Measurements from ENCODE around the gene LHPP.

LHPP gene

DNA sequence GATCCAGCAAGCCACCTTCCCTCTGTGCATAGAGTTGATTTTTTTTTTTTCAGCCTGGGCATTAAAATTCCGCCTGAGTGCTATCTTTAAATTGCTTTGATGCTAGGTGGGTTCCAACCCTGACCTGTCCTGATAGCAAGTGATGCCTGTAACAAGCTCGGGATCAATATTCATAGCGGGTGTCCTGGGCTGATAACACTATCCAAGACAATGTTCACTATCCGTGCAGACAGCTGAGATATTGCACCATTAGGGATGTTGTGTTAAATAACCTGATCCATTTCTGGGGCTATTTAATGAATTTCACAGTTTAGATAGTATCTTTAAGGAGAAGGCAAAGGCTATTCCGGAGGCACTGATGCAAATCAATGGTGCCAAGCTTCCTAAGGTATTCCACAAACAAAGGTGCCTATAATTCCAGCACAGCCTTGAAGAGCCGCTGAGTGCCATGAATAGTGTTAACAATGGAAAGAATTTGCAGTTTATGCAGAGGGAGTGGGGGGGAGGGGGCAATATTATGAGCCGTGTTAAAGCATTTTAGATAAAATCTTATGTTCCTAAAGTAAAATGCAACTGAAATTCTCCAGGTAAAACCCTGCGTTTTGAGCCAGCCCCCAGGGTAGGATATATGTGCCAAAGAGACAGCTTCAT, 7.5 kb upstream of the LHPP start:
- no peaks in the 10 kb centered on the region for H4K20me1 ChIP-seq (ENCODE audit: control insufficient read depth, insufficient read depth, low read depth, low read length)
- H3K4me3 ChIP-seq (ENCODE audit: low read length): no peak overlapping the region
- no peaks in the 10 kb centered on the region for H3K36me3 ChIP-seq (ENCODE audit: control insufficient read depth, low read length)
- no peaks in the 10 kb centered on the region for H3K9me2 ChIP-seq (replicated peaks; ENCODE audit: control insufficient read depth, low read length)
- no peaks in the 10 kb centered on the region for H3K79me2 ChIP-seq (ENCODE audit: control insufficient read depth, low read length)
- no peaks in the 10 kb centered on the region for H3F3A ChIP-seq (ENCODE audit: control insufficient read depth, insufficient read depth)
- H3K4me2 ChIP-seq (ENCODE audit: low read length): no peak overlapping the region
- peaks cover 65% of the 10 kb centered on the region for H3K27me3 ChIP-seq (ENCODE audit: control insufficient read depth, low read length)
- H3K27ac ChIP-seq (ENCODE audit: low read depth, low read length): no peak overlapping the region
- H3K4me1 ChIP-seq (ENCODE audit: control insufficient read depth, low read length): no peaks in the 10 kb centered on the region
- H3K9me3 ChIP-seq (ENCODE audit: control insufficient read depth, insufficient read depth, low read length): no peaks in the 10 kb centered on the region
- no peak for TF ChIP-seq EZH2phosphoT487 (IDR thresholded peaks at IDR 0.05; ENCODE audit: borderline replicate concordance, low read length)
- TF ChIP-seq, protein P1, sequence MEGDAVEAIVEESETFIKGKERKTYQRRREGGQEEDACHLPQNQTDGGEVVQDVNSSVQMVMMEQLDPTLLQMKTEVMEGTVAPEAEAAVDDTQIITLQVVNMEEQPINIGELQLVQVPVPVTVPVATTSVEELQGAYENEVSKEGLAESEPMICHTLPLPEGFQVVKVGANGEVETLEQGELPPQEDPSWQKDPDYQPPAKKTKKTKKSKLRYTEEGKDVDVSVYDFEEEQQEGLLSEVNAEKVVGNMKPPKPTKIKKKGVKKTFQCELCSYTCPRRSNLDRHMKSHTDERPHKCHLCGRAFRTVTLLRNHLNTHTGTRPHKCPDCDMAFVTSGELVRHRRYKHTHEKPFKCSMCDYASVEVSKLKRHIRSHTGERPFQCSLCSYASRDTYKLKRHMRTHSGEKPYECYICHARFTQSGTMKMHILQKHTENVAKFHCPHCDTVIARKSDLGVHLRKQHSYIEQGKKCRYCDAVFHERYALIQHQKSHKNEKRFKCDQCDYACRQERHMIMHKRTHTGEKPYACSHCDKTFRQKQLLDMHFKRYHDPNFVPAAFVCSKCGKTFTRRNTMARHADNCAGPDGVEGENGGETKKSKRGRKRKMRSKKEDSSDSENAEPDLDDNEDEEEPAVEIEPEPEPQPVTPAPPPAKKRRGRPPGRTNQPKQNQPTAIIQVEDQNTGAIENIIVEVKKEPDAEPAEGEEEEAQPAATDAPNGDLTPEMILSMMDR (IDR thresholded peaks at IDR 0.05; ENCODE audit: low read depth, low read length, poor library complexity, severe bottlenecking): no peak

DNA sequence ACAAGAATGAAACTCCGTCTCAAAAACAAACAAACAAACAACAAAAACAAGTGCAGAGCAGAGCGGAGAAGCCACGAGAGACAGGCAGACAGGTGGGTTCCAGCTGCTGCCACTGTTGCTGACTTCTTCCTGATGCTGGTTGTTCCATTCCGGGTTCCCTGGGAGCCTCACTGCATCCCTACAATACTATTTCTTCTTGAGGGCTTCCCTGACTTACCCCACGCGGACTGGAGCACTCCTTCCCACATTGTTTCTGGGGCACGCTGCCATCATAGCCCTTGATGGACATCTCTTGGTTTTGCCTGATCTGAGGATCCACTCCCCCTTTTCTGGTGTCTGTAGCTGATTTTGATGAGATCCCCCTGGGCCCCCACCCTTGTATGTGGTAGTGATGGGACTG, 6.2 kb upstream of the LHPP start:
- Histone ChIP-seq H3F3A (ENCODE audit: control insufficient read depth, insufficient read depth) (no peaks in the 10 kb centered on the region), H3K4me3 (ENCODE audit: low read length) (no peak overlapping the region), H3K4me2 (ENCODE audit: low read length) (no peak overlapping the region), H3K27ac (ENCODE audit: low read depth, low read length) (no peak overlapping the region), H3K9me3 (ENCODE audit: control insufficient read depth, insufficient read depth, low read length) (no peaks in the 10 kb centered on the region), H3K4me1 (ENCODE audit: control insufficient read depth, low read length) (no peaks in the 10 kb centered on the region), H3K79me2 (ENCODE audit: control insufficient read depth, low read length) (no peaks in the 10 kb centered on the region), H3K36me3 (ENCODE audit: control insufficient read depth, low read length) (no peaks in the 10 kb centered on the region), H3K27me3 (ENCODE audit: control insufficient read depth, low read length) (peaks cover 53% of the 10 kb centered on the region), H3K9me2 (replicated peaks; ENCODE audit: control insufficient read depth, low read length) (no peaks in the 10 kb centered on the region), H4K20me1 (ENCODE audit: control insufficient read depth, insufficient read depth, low read depth, low read length) (no peaks in the 10 kb centered on the region)
- TF ChIP-seq, protein P1 (IDR thresholded peaks at IDR 0.05; ENCODE audit: low read depth, low read length, poor library complexity, severe bottlenecking): no peak
- no peak for TF ChIP-seq EZH2phosphoT487 (IDR thresholded peaks at IDR 0.05; ENCODE audit: borderline replicate concordance, low read length)

DNA sequence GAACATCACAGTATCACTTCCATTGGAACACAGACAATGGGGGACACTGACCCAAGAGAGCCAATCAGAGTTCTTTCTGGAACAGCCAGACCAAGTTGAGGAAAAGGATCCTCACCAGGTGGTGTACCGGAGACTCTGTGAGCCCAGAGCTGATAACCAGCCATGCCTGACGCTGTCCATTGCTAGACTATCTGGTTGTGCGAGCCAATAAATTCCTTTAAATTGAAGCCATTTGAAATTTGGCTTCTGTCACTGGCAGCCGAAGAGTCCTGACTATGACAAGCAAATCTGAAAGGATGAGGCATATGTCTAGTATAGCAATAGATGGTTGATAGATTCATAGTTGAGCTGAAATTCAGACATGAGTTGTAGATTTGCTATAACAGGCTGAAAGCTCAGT, 3.1 kb upstream of the LHPP start:
- Histone ChIP-seq H3K36me3 (ENCODE audit: control insufficient read depth, low read length) (no peaks in the 10 kb centered on the region), H4K20me1 (ENCODE audit: control insufficient read depth, insufficient read depth, low read depth, low read length) (no peaks in the 10 kb centered on the region), H3K4me3 (ENCODE audit: low read length) (no peak overlapping the region), H3F3A (ENCODE audit: control insufficient read depth, insufficient read depth) (no peaks in the 10 kb centered on the region), H3K9me3 (ENCODE audit: control insufficient read depth, insufficient read depth, low read length) (no peaks in the 10 kb centered on the region), H3K4me1 (ENCODE audit: control insufficient read depth, low read length) (peaks cover 9% of the 10 kb centered on the region), H3K79me2 (ENCODE audit: control insufficient read depth, low read length) (no peaks in the 10 kb centered on the region), H3K27ac (ENCODE audit: low read depth, low read length) (no peak overlapping the region), H3K4me2 (ENCODE audit: low read length) (no peak overlapping the region), H3K9me2 (replicated peaks; ENCODE audit: control insufficient read depth, low read length) (no peaks in the 10 kb centered on the region), H3K27me3 (ENCODE audit: control insufficient read depth, low read length) (peaks cover 36% of the 10 kb centered on the region)
- TF ChIP-seq, protein P1 (IDR thresholded peaks at IDR 0.05; ENCODE audit: low read depth, low read length, poor library complexity, severe bottlenecking): no peak
- no peak for TF ChIP-seq EZH2phosphoT487 (IDR thresholded peaks at IDR 0.05; ENCODE audit: borderline replicate concordance, low read length)
